ENCODE results near the gene OR10A5. TPM values are rescaled to one million over a fixed set of nuclear protein-coding genes. Genes with fewer than 3 reads are reported as not detected.
"Not testable (repeated sequence)": the region's sequence is repeated elsewhere in the genome, so short reads cannot be mapped to it uniquely, and the experiment has no call there.

OR10A5 gene
- total and polyA plus RNA-seq, 2 experiments from 2014 or later: 0.37 TPM; not detected in 1

DNA sequence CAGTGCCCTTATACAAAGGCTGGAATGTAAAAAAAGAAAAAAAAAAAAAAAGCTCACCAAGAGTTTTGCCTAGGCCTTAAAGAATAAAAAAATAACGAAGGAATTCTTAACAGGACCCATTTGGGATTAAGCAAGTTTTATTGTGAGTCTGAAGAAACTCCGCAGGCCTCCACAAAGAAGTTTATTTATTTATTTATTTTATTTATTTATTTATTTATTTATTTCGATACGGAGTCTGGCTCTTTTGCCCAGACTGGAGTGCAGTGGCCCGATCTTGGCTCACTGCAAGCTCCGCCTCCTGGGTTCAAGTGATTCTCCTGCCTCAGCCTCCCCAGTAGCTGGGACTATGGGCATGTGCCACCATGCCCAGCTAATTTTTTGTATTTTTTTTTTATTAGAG is 9.3 kb downstream of the OR10A5 start:
- not testable (repeated sequence) for DNase-seq (ENCODE audit: low spot score); H3K36me3 ChIP-seq (ENCODE audit: insufficient read depth); H3F3A ChIP-seq (replicated peaks; ENCODE audit: low read depth); H3K27me3 ChIP-seq (ENCODE audit: insufficient read depth); H2AFZ ChIP-seq; H3K27ac Mint-ChIP-seq; H3K4me1 Mint-ChIP-seq; H3K27me3 Mint-ChIP-seq (ENCODE audit: insufficient read depth, low read depth, poor library complexity); H3K4me1 ChIP-seq (ENCODE audit: insufficient read depth); H3K4me2 ChIP-seq; ATAC-seq; H3K27ac ChIP-seq (ENCODE audit: low read depth); H4K20me1 ChIP-seq (replicated peaks; ENCODE audit: insufficient read depth); H3K4me3 ChIP-seq; H3K79me2 ChIP-seq (replicated peaks; ENCODE audit: insufficient read depth); H3K4me3 Mint-ChIP-seq
- peaks cover 21% of the 10 kb centered on the region for H3K36me3 Mint-ChIP-seq (ENCODE audit: low read depth)
- peaks cover 29% of the 10 kb centered on the region for H3K9me3 Mint-ChIP-seq
- H3K9me2 ChIP-seq (ENCODE audit: insufficient read depth): peaks cover 12% of the 10 kb centered on the region

DNA sequence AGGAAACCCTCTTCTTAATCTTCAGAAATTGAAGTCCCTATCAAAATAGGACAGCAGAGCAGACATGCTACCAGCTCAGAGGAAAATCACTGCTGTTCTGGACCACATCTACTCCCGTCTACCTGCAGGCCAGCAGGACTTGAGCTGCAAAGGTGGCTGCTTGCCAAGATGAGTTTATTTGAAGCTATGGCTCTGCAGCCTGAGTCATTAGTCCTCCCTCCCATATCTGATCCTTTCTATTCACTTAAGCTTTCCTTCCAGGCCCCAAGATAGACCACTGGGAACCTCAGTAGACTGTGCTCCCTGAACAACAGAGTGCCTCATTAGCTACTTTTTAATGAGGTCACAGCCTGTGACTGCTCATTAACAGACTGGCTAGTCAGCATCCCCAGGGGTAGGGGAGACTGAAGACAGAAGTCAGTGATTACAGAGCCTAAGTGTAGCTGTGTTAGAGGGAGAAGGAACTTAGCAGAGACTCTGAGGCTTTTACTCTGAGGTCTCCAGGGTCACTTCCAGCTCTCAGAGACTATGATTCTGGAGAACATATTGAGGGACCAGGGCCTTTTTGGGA is 10.6 kb downstream of the OR10A5 start:
- DNase-seq (ENCODE audit: low spot score): no peak
- peaks cover 6% of the 10 kb centered on the region; the same call in 2 of the 3 replicates for H3K4me1 Mint-ChIP-seq
- H3K4me1 ChIP-seq (ENCODE audit: insufficient read depth): no peaks in the 10 kb centered on the region
- no peaks in the 10 kb centered on the region for H3F3A ChIP-seq (replicated peaks; ENCODE audit: low read depth)
- peaks cover 18% of the 10 kb centered on the region for H3K36me3 Mint-ChIP-seq (ENCODE audit: low read depth)
- H3K27me3 ChIP-seq (ENCODE audit: insufficient read depth): no peaks in the 10 kb centered on the region
- peaks cover 24% of the 10 kb centered on the region for H3K9me3 Mint-ChIP-seq
- H3K36me3 ChIP-seq (ENCODE audit: insufficient read depth): no peaks in the 10 kb centered on the region
- H3K9me2 ChIP-seq (ENCODE audit: insufficient read depth): peaks cover 12% of the 10 kb centered on the region
- no peak overlapping the region for H3K4me3 ChIP-seq
- no peaks in the 10 kb centered on the region for H3K79me2 ChIP-seq (replicated peaks; ENCODE audit: insufficient read depth)
- no peak overlapping the region for H3K27ac Mint-ChIP-seq
- no peak overlapping the region for H3K4me2 ChIP-seq
- H4K20me1 ChIP-seq (replicated peaks; ENCODE audit: insufficient read depth): no peaks in the 10 kb centered on the region
- H2AFZ ChIP-seq: no peak overlapping the region
- no peak overlapping the region for H3K27ac ChIP-seq (ENCODE audit: low read depth)
- ATAC-seq: no peak
- H3K4me3 Mint-ChIP-seq: no peak overlapping the region
- no peaks in the 10 kb centered on the region for H3K27me3 Mint-ChIP-seq (ENCODE audit: insufficient read depth, low read depth, poor library complexity)
- TF ChIP-seq ZNF331 (CRISPR knock-in tag; IDR thresholded peaks at IDR 0.05; ENCODE audit: low read depth): no peak
- no peak for TF ChIP-seq JUNB (IDR thresholded peaks at IDR 0.05; ENCODE audit: unreplicated experiment)
- no peak for TF ChIP-seq NANOG (IDR thresholded peaks at IDR 0.05; ENCODE audit: borderline replicate concordance)
- no peak for TF ChIP-seq POLR2AphosphoS5 (IDR thresholded peaks at IDR 0.05; ENCODE audit: low read depth)
- no peak for TF ChIP-seq EZH2phosphoT487 (IDR thresholded peaks at IDR 0.05; ENCODE audit: unreplicated experiment)
- TF ChIP-seq, protein P1, sequence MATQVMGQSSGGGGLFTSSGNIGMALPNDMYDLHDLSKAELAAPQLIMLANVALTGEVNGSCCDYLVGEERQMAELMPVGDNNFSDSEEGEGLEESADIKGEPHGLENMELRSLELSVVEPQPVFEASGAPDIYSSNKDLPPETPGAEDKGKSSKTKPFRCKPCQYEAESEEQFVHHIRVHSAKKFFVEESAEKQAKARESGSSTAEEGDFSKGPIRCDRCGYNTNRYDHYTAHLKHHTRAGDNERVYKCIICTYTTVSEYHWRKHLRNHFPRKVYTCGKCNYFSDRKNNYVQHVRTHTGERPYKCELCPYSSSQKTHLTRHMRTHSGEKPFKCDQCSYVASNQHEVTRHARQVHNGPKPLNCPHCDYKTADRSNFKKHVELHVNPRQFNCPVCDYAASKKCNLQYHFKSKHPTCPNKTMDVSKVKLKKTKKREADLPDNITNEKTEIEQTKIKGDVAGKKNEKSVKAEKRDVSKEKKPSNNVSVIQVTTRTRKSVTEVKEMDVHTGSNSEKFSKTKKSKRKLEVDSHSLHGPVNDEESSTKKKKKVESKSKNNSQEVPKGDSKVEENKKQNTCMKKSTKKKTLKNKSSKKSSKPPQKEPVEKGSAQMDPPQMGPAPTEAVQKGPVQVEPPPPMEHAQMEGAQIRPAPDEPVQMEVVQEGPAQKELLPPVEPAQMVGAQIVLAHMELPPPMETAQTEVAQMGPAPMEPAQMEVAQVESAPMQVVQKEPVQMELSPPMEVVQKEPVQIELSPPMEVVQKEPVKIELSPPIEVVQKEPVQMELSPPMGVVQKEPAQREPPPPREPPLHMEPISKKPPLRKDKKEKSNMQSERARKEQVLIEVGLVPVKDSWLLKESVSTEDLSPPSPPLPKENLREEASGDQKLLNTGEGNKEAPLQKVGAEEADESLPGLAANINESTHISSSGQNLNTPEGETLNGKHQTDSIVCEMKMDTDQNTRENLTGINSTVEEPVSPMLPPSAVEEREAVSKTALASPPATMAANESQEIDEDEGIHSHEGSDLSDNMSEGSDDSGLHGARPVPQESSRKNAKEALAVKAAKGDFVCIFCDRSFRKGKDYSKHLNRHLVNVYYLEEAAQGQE (IDR thresholded peaks at IDR 0.05; ENCODE audit: unreplicated experiment): no peak
- no peak for TF ChIP-seq ZNF114 (CRISPR knock-in tag; IDR thresholded peaks at IDR 0.05)
- TF ChIP-seq, protein P2, sequence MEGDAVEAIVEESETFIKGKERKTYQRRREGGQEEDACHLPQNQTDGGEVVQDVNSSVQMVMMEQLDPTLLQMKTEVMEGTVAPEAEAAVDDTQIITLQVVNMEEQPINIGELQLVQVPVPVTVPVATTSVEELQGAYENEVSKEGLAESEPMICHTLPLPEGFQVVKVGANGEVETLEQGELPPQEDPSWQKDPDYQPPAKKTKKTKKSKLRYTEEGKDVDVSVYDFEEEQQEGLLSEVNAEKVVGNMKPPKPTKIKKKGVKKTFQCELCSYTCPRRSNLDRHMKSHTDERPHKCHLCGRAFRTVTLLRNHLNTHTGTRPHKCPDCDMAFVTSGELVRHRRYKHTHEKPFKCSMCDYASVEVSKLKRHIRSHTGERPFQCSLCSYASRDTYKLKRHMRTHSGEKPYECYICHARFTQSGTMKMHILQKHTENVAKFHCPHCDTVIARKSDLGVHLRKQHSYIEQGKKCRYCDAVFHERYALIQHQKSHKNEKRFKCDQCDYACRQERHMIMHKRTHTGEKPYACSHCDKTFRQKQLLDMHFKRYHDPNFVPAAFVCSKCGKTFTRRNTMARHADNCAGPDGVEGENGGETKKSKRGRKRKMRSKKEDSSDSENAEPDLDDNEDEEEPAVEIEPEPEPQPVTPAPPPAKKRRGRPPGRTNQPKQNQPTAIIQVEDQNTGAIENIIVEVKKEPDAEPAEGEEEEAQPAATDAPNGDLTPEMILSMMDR (conservative IDR thresholded peaks at IDR 0.05; ENCODE audit: low read depth in 2 of 2): no peak
- no peak for TF ChIP-seq EZH2 (IDR thresholded peaks at IDR 0.05; ENCODE audit: low read depth, unreplicated experiment)
- TF ChIP-seq CREB1 (CRISPR knock-in tag; IDR thresholded peaks at IDR 0.05; ENCODE audit: low read depth): no peak
- TF ChIP-seq STAT1 (IDR thresholded peaks at IDR 0.05; ENCODE audit: unreplicated experiment): no peak

Measured in GM23338 (cell line).